HG02678 (cell line): Measurements from ENCODE around the gene WEE2.

ENCODE experiments used
- ATAC-seq: cut with Tn5 transposase; IDR thresholded peaks from one replicate; pipeline ENCODE4 v1.9.1; 2021; ENCODE audit warnings: mild to moderate bottlenecking, moderate library complexity; ENCODE audit not compliant: unreplicated experiment

WEE2 gene

GRCh38 chr7:141708351-141708750 is at the start of gene WEE2:
TSS of gene WEE2 (plus strand) at chr7:141708353. CDS start at chr7:141708759, 406 bp downstream.
- no peak for ATAC-seq

- ATAC-seq = no peak
Measured at GRCh38 chr7:141659501-141659900, 48.7 kb upstream of the WEE2 start.

- no peak for ATAC-seq
Measured at GRCh38 chr7:141660259-141660658, 47.9 kb upstream of the WEE2 start.

- no peak for ATAC-seq
Measured at GRCh38 chr7:141663081-141663849, 44.9 kb upstream of the WEE2 start.

GRCh38 chr7:141664450-141664849 is 43.7 kb upstream of the WEE2 start:
- ATAC-seq = no peak

GRCh38 chr7:141665208-141666035 is 42.7 kb upstream of the WEE2 start:
- ATAC-seq = no peak

GRCh38 chr7:141666071-141666470 is 42.1 kb upstream of the WEE2 start:
- ATAC-seq = no peak

GRCh38 chr7:141668853-141669252 is 39.3 kb upstream of the WEE2 start:
- ATAC-seq = no peak

GRCh38 chr7:141671705-141672496 is 36.3 kb upstream of the WEE2 start:
- no peak for ATAC-seq

- no peak for ATAC-seq
Measured at GRCh38 chr7:141673346-141673745, 34.8 kb upstream of the WEE2 start.

- ATAC-seq = no peak
Measured at GRCh38 chr7:141674171-141674671, 33.9 kb upstream of the WEE2 start.

- no peak for ATAC-seq
Measured at GRCh38 chr7:141674702-141675101, 33.5 kb upstream of the WEE2 start.

GRCh38 chr7:141675436-141676215 is 32.5 kb upstream of the WEE2 start:
- ATAC-seq = no peak

- ATAC-seq = no peak
Measured at GRCh38 chr7:141676618-141677017, 31.5 kb upstream of the WEE2 start.

- ATAC-seq = no peak
Measured at GRCh38 chr7:141679014-141679413, 29.1 kb upstream of the WEE2 start.

GRCh38 chr7:141685285-141686023 is 22.7 kb upstream of the WEE2 start:
- no peak for ATAC-seq

- no peak for ATAC-seq
Measured at GRCh38 chr7:141686074-141686473, 22.1 kb upstream of the WEE2 start.

- no peak for ATAC-seq
Measured at GRCh38 chr7:141686670-141687069, 21.5 kb upstream of the WEE2 start.

- ATAC-seq = no peak
Measured at GRCh38 chr7:141688043-141688442, 20.1 kb upstream of the WEE2 start.
